ENCODE measurements around the gene GRIN3A. TPM values are rescaled to one million over a fixed set of nuclear protein-coding genes. Genes with fewer than 3 reads are reported as not detected.

GRIN3A gene
- polyA plus RNA-seq, 1 of the 3 experiments (the other 2 are of a cell fraction) = not detected

- CTCF ChIA-PET = no interaction called here
- H3K4me2 ChIP-seq = no peak overlapping the region
- WGBS (ENCODE audit: low lambda C conversion rate) = 33% methylated on average over 2 of the region's 2 CpGs
- no peaks in the 10 kb centered on the region for H3K9me3 ChIP-seq
- no peak overlapping the region for H3K9ac ChIP-seq
- no peak for DNase-seq
- H3K4me1 ChIP-seq (ENCODE audit: control insufficient read depth in 1 of 2, insufficient read depth in 2 of 2, low read depth in 1 of 2, low read length in 1 of 2) = no peaks in the 10 kb centered on the region
- H3F3A ChIP-seq (replicated peaks; ENCODE audit: insufficient read depth) = no peaks in the 10 kb centered on the region
- no peaks in the 10 kb centered on the region for H3K79me2 ChIP-seq (ENCODE audit: insufficient read depth)
- no peak overlapping the region for H3K4me3 ChIP-seq (ENCODE audit: low read depth in 2 of 2, low read length in 1 of 2)
- no peaks in the 10 kb centered on the region for H4K20me1 ChIP-seq (ENCODE audit: insufficient read depth)
- H3K27me3 ChIP-seq (ENCODE audit: insufficient read depth) = no peaks in the 10 kb centered on the region
- H2AFZ ChIP-seq (ENCODE audit: low read depth) = no peak overlapping the region
- H3K27ac ChIP-seq (ENCODE audit: low read depth in 2 of 2, low read length in 1 of 2) = no peak overlapping the region
- TF ChIP-seq NRF1 (IDR thresholded peaks at IDR 0.05; ENCODE audit: low read depth, low read length) (no peak), JUND (IDR thresholded peaks at IDR 0.05) (no peak)
- H3K36me3 ChIP-seq (replicated peaks in 1 of 2; ENCODE audit: control insufficient read depth in 1 of 2, insufficient read depth in 2 of 2, low read length in 1 of 2) = no peaks in the 10 kb centered on the region
- POLR2A ChIA-PET = no interaction called here
- H3K9me2 ChIP-seq = no peaks in the 10 kb centered on the region
Measured at GRCh38 chr9:101684665-101685064, 53.8 kb downstream of the GRIN3A start.

- no peak for DNase-seq
- H3K27ac ChIP-seq (ENCODE audit: low read depth in 2 of 2, low read length in 1 of 2) = no peak overlapping the region
- ChIA-PET POLR2A (no interaction called here), CTCF (interaction anchor here (0.8 kb wide), 1 partner anchor 20 kb away, joined by 3 read pairs; no protein-coding TSS in a partner anchor)
- H4K20me1 ChIP-seq (ENCODE audit: insufficient read depth) = no peaks in the 10 kb centered on the region
- WGBS (ENCODE audit: low lambda C conversion rate) = 64% methylated on average over 2 of the region's 2 CpGs
- H2AFZ ChIP-seq (ENCODE audit: low read depth) = no peak overlapping the region
- no peaks in the 10 kb centered on the region for H3K27me3 ChIP-seq (ENCODE audit: insufficient read depth)
- H3K9ac ChIP-seq = no peak overlapping the region
- no peaks in the 10 kb centered on the region for H3K79me2 ChIP-seq (ENCODE audit: insufficient read depth)
- H3K36me3 ChIP-seq (replicated peaks in 1 of 2; ENCODE audit: control insufficient read depth in 1 of 2, insufficient read depth in 2 of 2, low read length in 1 of 2) = no peaks in the 10 kb centered on the region
- no peak overlapping the region for H3K4me2 ChIP-seq
- TF ChIP-seq TCF12 (IDR thresholded peaks at IDR 0.05) = no peak
- H3K9me2 ChIP-seq = no peaks in the 10 kb centered on the region
- no peak overlapping the region for H3K4me3 ChIP-seq (ENCODE audit: low read depth in 2 of 2, low read length in 1 of 2)
- H3K9me3 ChIP-seq = no peaks in the 10 kb centered on the region
- no peaks in the 10 kb centered on the region for H3F3A ChIP-seq (replicated peaks; ENCODE audit: insufficient read depth)
- no peaks in the 10 kb centered on the region for H3K4me1 ChIP-seq (ENCODE audit: control insufficient read depth in 1 of 2, insufficient read depth in 2 of 2, low read depth in 1 of 2, low read length in 1 of 2)
Measured at GRCh38 chr9:101683236-101683635, 55.2 kb downstream of the GRIN3A start.

- H3K27ac ChIP-seq (ENCODE audit: low read depth in 2 of 2, low read length in 1 of 2) = no peak overlapping the region
- no peak overlapping the region for H3K9ac ChIP-seq
- H3K9me3 ChIP-seq = no peaks in the 10 kb centered on the region
- POLR2A ChIA-PET = no interaction called here
- H3K9me2 ChIP-seq = no peaks in the 10 kb centered on the region
- H2AFZ ChIP-seq (ENCODE audit: low read depth) = no peak overlapping the region
- H3K4me3 ChIP-seq (ENCODE audit: low read depth in 2 of 2, low read length in 1 of 2) = peak overlapping the region in 1 of 2 experiments; percentile 3; a peak in 1 of 4 replicates
- no peaks in the 10 kb centered on the region for H3K36me3 ChIP-seq (replicated peaks in 1 of 2; ENCODE audit: control insufficient read depth in 1 of 2, insufficient read depth in 2 of 2, low read length in 1 of 2)
- DNase-seq = peak; percentile 20
- CTCF ChIA-PET = interaction anchor here (1.2 kb wide), 1 partner anchor 48 kb away, joined by 3 read pairs; no protein-coding TSS in a partner anchor
- H3K4me2 ChIP-seq = no peak overlapping the region
- H4K20me1 ChIP-seq (ENCODE audit: insufficient read depth) = no peaks in the 10 kb centered on the region
- peaks cover 0 to 3% of the 10 kb centered on the region in 2 experiments; a peak in 2 of 4 replicates for H3K4me1 ChIP-seq (ENCODE audit: control insufficient read depth in 1 of 2, insufficient read depth in 2 of 2, low read depth in 1 of 2, low read length in 1 of 2)
- no peaks in the 10 kb centered on the region for H3K27me3 ChIP-seq (ENCODE audit: insufficient read depth)
- no peaks in the 10 kb centered on the region for H3F3A ChIP-seq (replicated peaks; ENCODE audit: insufficient read depth)
- no peaks in the 10 kb centered on the region for H3K79me2 ChIP-seq (ENCODE audit: insufficient read depth)
- TF ChIP-seq NFIC (IDR thresholded peaks at IDR 0.05; ENCODE audit: borderline replicate concordance) (peak; percentile 36), USF1 (IDR thresholded peaks at IDR 0.05; ENCODE audit: borderline replicate concordance, low read depth) (no peak), FOSL2 (IDR thresholded peaks at IDR 0.05; ENCODE audit: borderline replicate concordance, low read depth) (peak; percentile 25; the same call in 1 of the 2 replicates), REST (IDR thresholded peaks at IDR 0.05; ENCODE audit: low read depth, low read length) (peak; percentile 64; the same call in 1 of the 2 replicates), PBX3 (IDR thresholded peaks at IDR 0.05) (peak; percentile 58; the same call in 1 of the 2 replicates), JUND (IDR thresholded peaks at IDR 0.05) (peak; percentile 33; the same call in 1 of the 2 replicates), GATA2 (CRISPR knock-in tag; IDR thresholded peaks at IDR 0.05) (peak; percentile 66), IRF3 (IDR thresholded peaks at IDR 0.05; ENCODE audit: low read depth, low read length) (no peak), EZH2phosphoT487 (IDR thresholded peaks at IDR 0.05; ENCODE audit: borderline replicate concordance, low read depth) (no peak), POLR2AphosphoS5 (IDR thresholded peaks at IDR 0.05; ENCODE audit: low read depth, low read length) (no peak), MEF2A (IDR thresholded peaks at IDR 0.05; ENCODE audit: borderline replicate concordance, low read depth) (no peak), YY1 (IDR thresholded peaks at IDR 0.05; ENCODE audit: low read depth) (no peak), USF2 (IDR thresholded peaks at IDR 0.05; ENCODE audit: borderline replicate concordance, low read depth, low read length) (no peak)
Measured at GRCh38 chr9:101677861-101678260, 60.6 kb downstream of the GRIN3A start.
